Subcutaneous adipose tissue (tissue), 4 donors: Measurements from ENCODE around the gene AGRN. TPM values are rescaled to one million over a fixed set of nuclear protein-coding genes. Genes with fewer than 3 reads are reported as not detected.

ENCODE experiments used
- CTCF ChIP-seq: fragments of 450-650 bp; IDR thresholded peaks from one replicate; pipeline ENCODE4 v1.5.1; 2016; ENCODE audit warnings: low read depth, mild to moderate bottlenecking, control low read depth, antibody characterized with exemption, moderate library complexity
- small RNA-seq: library from RNA; depleted of rRNA; stranded (forward); fragments of <200 nt; gene quantifications from one replicate; pipeline ENCODE3, GENCODE V24; 2016
- total RNA-seq, 4 donors: library from RNA; depleted of rRNA; stranded (reverse); fragments of >200 nt; gene quantifications; one replicate each; pipeline ENCODE4 v1.1.0, GENCODE V29; 2016

Gene AGRN
- total RNA-seq, 4 donors from 2014 or later, result 3.8 to 13.2 (median 10.5) TPM

GRCh38 chr1:1101503-1101902 is 81.6 kb downstream of the AGRN start:
- TF ChIP-seq CTCF, result no peak

Small RNA genes within 50 kb of the gene (small RNA-seq; reads per million reads assigned to genes)
- gene AL645608.3, result not detected

Other genes with a start within 250 kb of the AGRN start
- gene SAMD11, start 96.2 kb upstream of the AGRN start, total RNA-seq, result not detected
- 10 to 100 TPM; 17.8 to 45.4 (median 23.5) TPM for gene NOC2L, start 60.9 kb upstream of the AGRN start, total RNA-seq
- 1 to 10 TPM; 4.4 to 10.0 (median 5.0) TPM for gene KLHL17, start 59.5 kb upstream of the AGRN start, total RNA-seq
- gene PLEKHN1, start 53.6 kb upstream of the AGRN start, total RNA-seq, result under 1 TPM in 1 of 4 donors, not detected in 3; 0.33 TPM
- under 1 TPM in 1 of 4 donors, not detected in 3; 0.94 TPM for gene PERM1, start 38.0 kb upstream of the AGRN start, total RNA-seq
- 10 to 100 TPM in 1 of 4 donors, 1 to 10 TPM in 3; 6.4 to 12.8 (median 7.2) TPM for gene HES4, start 20.0 kb upstream of the AGRN start, total RNA-seq
- gene ISG15, start 6.6 kb upstream of the AGRN start, total RNA-seq, result 10 to 100 TPM; 20.0 to 73.3 (median 33.8) TPM
- not detected for gene RNF223, start 54.2 kb downstream of the AGRN start, total RNA-seq
- 10 to 100 TPM in 1 of 4 donors, 1 to 10 TPM in 3; 3.7 to 14.7 (median 7.2) TPM for gene C1orf159, start 96.0 kb downstream of the AGRN start, total RNA-seq
- under 1 TPM in 1 of 4 donors, not detected in 3; 0.19 TPM for gene TTLL10, start 153.8 kb downstream of the AGRN start, total RNA-seq
- 1 to 10 TPM in 1 of 4 donors, under 1 TPM in 1, not detected in 2; 0.44 to 2.6 TPM for gene TNFRSF18, start 186.5 kb downstream of the AGRN start, total RNA-seq
- gene TNFRSF4, start 194.0 kb downstream of the AGRN start, total RNA-seq, result 1 to 10 TPM in 2 of 4 donors, under 1 TPM in 1, not detected in 1; 0.68 to 4.7 (median 1.6) TPM
- 100 to 1,000 TPM in 2 of 4 donors, 10 to 100 TPM in 2; 42.6 to 143 (median 87.8) TPM for gene SDF4, start 211.9 kb downstream of the AGRN start, total RNA-seq
- gene B3GALT6, start 212.1 kb downstream of the AGRN start, total RNA-seq, result 10 to 100 TPM in 1 of 4 donors, 1 to 10 TPM in 3; 7.2 to 13.9 (median 7.8) TPM
- gene C1QTNF12, start 226.6 kb downstream of the AGRN start, total RNA-seq, result 1 to 10 TPM in 3 of 4 donors, not detected in 1; 1.1 to 2.3 (median 1.4) TPM